Measurements from ENCODE around the gene ZNF423. TPM values are rescaled to one million over a fixed set of nuclear protein-coding genes. Genes with fewer than 3 reads are reported as not detected.

The ZNF423 gene
- total and polyA plus RNA-seq, 2 of the 13 experiments (the other 11 are each of a cell fraction or from before 2014, with no cell fraction given) = 0.07 to 0.31 TPM

- H3K27ac ChIP-seq (ENCODE audit: extremely low read length, insufficient read depth, low read length) = no peak overlapping the region
- ATAC-seq (no peak), FAIRE-seq (no peak), DNase-seq (ENCODE audit: low spot score) (no peak)
- intact Hi-C loops (cut with micrococcal nuclease; ENCODE audit: unreplicated experiment) = no loop called here
- no peaks in the 10 kb centered on the region for H3K9me3 ChIP-seq (ENCODE audit: low read length)
- no peaks in the 10 kb centered on the region for H3K36me3 ChIP-seq (replicated peaks in 1 of 2; ENCODE audit: control insufficient read depth in 1 of 2, insufficient read depth in 2 of 2, low read length in 2 of 2)
- peaks cover 3 to 19% of the 10 kb centered on the region in 2 experiments; a peak in 4 of 5 replicates for H3K27me3 ChIP-seq (ENCODE audit: control insufficient read depth in 1 of 2, insufficient read depth in 2 of 2, low read length in 2 of 2)
- H3K4me3 ChIP-seq (replicated peaks in 1 of 3; ENCODE audit: insufficient read depth in 1 of 3, low read depth in 2 of 3, low read length in 3 of 3) = no peak overlapping the region
- H3K4me1 ChIP-seq (ENCODE audit: insufficient read depth, low read length) = no peaks in the 10 kb centered on the region
- no peaks in the 10 kb centered on the region for H3K79me2 ChIP-seq (ENCODE audit: insufficient read depth, low read length)
- 49% methylated on average over 4 of the region's 9 CpGs for WGBS (ENCODE audit: low lambda C conversion rate)
- no peak overlapping the region for H3K4me2 ChIP-seq (ENCODE audit: low read depth, low read length)
- BruUV-seq (replicated peaks) = no TSS peak
- no peak overlapping the region for H3K9ac ChIP-seq (ENCODE audit: insufficient read depth, low read depth, low read length)
- H2AFZ ChIP-seq (ENCODE audit: low read length) = no peak overlapping the region
- in situ Hi-C loops (cut with HindIII; ENCODE audit: extremely low pct_ligation_motif_present, low pct_unique_long_range_greater_than_20kb) = no loop called here
- TF ChIP-seq ZNF451 (CRISPR knock-in tag; IDR thresholded peaks at IDR 0.05) = no peak
- no peak for TF ChIP-seq MBD4 (IDR thresholded peaks at IDR 0.05; ENCODE audit: borderline replicate concordance, low read length)
- TF ChIP-seq MXI1 (IDR thresholded peaks at IDR 0.05; ENCODE audit: borderline replicate concordance, low read depth, low read length) = no peak
- no peak for TF ChIP-seq ZNF788 (CRISPR knock-in tag; IDR thresholded peaks at IDR 0.05; ENCODE audit: borderline replicate concordance)
- CTCF ChIA-PET (ENCODE audit: low intra/inter-chr PET ratio, low total read pairs) = no interaction called here
- no peaks in the 10 kb centered on the region for H4K20me1 ChIP-seq (ENCODE audit: insufficient read depth, low read length)
- POLR2A ChIA-PET = no interaction called here
These were observed 118.4 kb downstream of the ZNF423 start for GRCh38 chr16:49737541-49737940.

- Histone ChIP-seq H3K4me3 (replicated peaks in 1 of 3; ENCODE audit: insufficient read depth in 1 of 3, low read depth in 2 of 3, low read length in 3 of 3) (no peak overlapping the region), H3K9me3 (ENCODE audit: low read length) (no peaks in the 10 kb centered on the region), H3K79me2 (ENCODE audit: insufficient read depth, low read length) (no peaks in the 10 kb centered on the region), H3K27me3 (ENCODE audit: control insufficient read depth in 1 of 2, insufficient read depth in 2 of 2, low read length in 2 of 2) (peaks cover 2 to 18% of the 10 kb centered on the region in 2 experiments; a peak in 4 of 5 replicates), H3K27ac (ENCODE audit: extremely low read length, insufficient read depth, low read length) (no peak overlapping the region), H3K4me1 (ENCODE audit: insufficient read depth, low read length) (no peaks in the 10 kb centered on the region), H3K36me3 (replicated peaks in 1 of 2; ENCODE audit: control insufficient read depth in 1 of 2, insufficient read depth in 2 of 2, low read length in 2 of 2) (no peaks in the 10 kb centered on the region), H2AFZ (ENCODE audit: low read length) (no peak overlapping the region), H3K4me2 (ENCODE audit: low read depth, low read length) (no peak overlapping the region), H4K20me1 (ENCODE audit: insufficient read depth, low read length) (no peaks in the 10 kb centered on the region), H3K9ac (ENCODE audit: insufficient read depth, low read depth, low read length) (no peak overlapping the region)
- ATAC-seq (no peak), DNase-seq (ENCODE audit: low spot score) (no peak), FAIRE-seq (no peak)
- in situ Hi-C loops (cut with HindIII; ENCODE audit: extremely low pct_ligation_motif_present, low pct_unique_long_range_greater_than_20kb) (no loop called here), intact Hi-C loops (cut with micrococcal nuclease; ENCODE audit: unreplicated experiment) (no loop called here)
- 34% methylated on average over 9 of the region's 10 CpGs for WGBS (ENCODE audit: low lambda C conversion rate)
- no peak for TF ChIP-seq HNRNPH1 (optimal IDR thresholded peaks at IDR 0.05; ENCODE audit: low read depth, low read length)
- ChIA-PET POLR2A (no interaction called here), CTCF (ENCODE audit: low intra/inter-chr PET ratio, low total read pairs) (no interaction called here)
- no TSS peak for BruUV-seq (replicated peaks)
These were observed 121.6 kb downstream of the ZNF423 start for GRCh38 chr16:49734331-49734730.

Measured in HepG2 (cell line).